D721Med (cell line): Measurements from ENCODE around the gene ANAPC5.
"Not testable (repeated sequence)": the region's sequence is repeated elsewhere in the genome, so short reads cannot be mapped to it uniquely, and the experiment has no call there.

Experiments used
- DNase-seq: peaks from one replicate; pipeline ENCODE4 v3.0.0; 2011; ENCODE audit warnings: low spot score; ENCODE audit not compliant: insufficient read length
- FAIRE-seq: peaks from 2 replicates; lab custom pipeline; 2011; peaks lifted over from hg19 to GRCh38; lab: Jason Lieb, UNC
- TF ChIP-seq, protein P1 (sequence below): IDR thresholded peaks from 2 replicates; pipeline ENCODE4 v1.5.1; 2012; ENCODE audit warnings: mild to moderate bottlenecking, control low read depth; ENCODE audit not compliant: insufficient read depth; ENCODE audit errors: missing control alignments

The ANAPC5 gene

DNA sequence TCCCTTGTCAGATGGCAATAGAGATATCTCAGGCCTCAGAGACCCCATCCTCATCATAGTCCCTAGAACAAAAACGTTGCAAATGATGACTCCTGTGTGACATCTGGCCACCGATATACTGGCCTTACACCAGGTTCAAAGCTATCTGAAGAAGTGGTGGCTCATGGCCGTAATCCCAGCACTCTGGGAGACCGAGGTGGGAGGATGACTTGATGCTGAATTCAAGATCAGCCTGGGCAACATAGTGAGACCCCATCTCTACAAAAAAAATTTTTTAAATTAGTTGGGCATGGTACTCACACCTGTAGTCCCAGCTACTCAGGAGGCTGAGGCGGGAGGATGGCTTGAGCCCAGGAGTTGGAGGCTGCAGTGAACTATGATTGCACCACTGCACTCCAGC, 68.8 kb downstream of the ANAPC5 start:
- TF ChIP-seq, protein P1, sequence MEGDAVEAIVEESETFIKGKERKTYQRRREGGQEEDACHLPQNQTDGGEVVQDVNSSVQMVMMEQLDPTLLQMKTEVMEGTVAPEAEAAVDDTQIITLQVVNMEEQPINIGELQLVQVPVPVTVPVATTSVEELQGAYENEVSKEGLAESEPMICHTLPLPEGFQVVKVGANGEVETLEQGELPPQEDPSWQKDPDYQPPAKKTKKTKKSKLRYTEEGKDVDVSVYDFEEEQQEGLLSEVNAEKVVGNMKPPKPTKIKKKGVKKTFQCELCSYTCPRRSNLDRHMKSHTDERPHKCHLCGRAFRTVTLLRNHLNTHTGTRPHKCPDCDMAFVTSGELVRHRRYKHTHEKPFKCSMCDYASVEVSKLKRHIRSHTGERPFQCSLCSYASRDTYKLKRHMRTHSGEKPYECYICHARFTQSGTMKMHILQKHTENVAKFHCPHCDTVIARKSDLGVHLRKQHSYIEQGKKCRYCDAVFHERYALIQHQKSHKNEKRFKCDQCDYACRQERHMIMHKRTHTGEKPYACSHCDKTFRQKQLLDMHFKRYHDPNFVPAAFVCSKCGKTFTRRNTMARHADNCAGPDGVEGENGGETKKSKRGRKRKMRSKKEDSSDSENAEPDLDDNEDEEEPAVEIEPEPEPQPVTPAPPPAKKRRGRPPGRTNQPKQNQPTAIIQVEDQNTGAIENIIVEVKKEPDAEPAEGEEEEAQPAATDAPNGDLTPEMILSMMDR, result no peak
- no peak for DNase-seq
- no peak for FAIRE-seq

DNA sequence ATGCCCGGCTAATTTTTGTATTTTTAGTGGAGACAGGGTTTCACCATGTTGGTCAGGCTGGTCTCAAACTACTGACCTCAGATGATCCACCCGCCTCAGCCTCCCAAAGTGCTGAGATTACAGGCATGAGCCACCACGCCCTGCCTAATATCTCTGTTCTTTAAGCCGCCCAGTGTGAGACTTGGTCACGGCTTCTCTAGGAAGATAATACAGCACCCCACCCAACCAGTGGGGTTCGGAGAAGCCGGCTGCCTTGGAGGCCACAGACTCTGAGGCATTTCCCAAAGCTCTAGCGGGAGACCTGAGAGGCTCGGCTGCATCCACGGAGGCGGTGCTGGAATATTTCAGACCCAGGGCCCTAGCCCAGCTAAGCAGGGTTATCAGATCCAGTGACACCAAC, 69.3 kb downstream of the ANAPC5 start:
- DNase-seq, result not testable (repeated sequence)

DNA sequence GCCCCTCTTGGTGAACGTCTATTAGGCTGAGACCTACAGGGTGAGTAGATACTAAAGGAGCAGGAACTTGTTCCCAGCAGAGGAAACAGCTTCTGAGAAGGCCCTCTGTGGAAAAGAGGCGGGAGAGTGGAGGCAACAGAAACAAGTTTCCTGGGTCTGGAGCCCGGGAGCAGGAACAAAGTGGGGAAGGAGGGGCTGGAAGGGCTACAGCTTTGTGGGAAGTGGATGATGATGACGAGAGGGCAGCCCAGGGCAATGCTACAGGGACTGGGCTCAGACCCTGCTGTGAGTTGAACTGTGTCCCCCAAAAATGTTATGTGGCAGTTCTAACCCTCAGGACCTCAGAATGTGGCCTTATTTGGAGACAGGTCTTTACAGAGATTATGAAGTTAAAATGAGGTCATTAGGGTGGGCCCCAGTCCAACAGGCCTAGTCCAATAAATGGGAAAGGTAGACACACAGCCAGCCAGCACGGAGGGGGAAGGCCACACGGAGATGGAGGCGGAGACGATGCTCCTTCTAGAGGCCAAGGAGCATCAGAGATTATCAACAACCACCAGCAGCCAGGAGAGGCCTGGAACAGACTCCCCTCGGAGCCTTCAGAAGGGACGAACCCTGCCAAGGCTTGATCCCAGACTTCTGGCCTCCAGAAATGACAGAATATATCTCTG, 70.0 kb downstream of the ANAPC5 start:
- TF ChIP-seq, protein P1, result no peak
- FAIRE-seq (no peak), DNase-seq (no peak)

More for the DNA sequence above, 69.3 kb downstream of the ANAPC5 start:
- FAIRE-seq, result not testable (repeated sequence)

DNA sequence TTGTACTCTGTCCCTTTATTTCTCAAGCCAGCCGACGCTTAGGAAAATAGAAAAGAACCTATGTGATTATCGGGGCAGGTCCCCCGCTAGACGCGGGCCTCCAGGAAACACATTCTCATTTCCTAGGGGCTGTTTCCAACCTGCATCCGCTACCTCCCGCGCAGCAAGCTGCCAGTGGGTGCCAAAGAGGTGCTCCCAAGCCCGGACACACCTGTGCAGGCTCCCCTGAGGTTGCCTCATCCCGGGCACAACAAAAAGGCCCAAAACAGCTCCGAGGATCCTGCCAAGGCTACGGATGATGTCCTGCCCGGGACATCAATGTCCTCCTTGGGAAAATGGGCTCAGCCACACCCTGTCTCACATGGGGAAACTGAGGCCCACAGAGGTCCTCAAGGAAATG, 71.1 kb downstream of the ANAPC5 start:
- DNase-seq, FAIRE-seq: not testable (repeated sequence)

DNA sequence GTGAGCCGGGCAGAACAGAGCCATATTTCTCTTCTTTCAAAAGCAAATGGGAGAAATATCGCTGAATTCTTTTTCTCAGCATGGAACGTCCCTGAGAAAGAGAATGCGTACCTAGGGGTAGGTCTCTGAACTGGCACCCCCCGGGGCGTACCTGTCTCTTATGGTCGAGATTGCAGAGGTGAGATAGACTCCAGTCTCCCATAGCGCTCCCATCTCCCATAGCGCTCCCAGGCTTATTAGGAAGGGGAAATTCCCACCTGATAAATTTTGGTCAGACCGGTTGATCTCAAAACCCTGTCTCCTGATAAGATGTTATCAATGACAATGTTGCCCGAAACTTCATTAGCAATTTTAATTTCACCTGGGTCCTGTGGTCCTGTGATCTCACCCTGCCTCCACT, 71.7 kb downstream of the ANAPC5 start:
- not testable (repeated sequence) for FAIRE-seq, DNase-seq

DNA sequence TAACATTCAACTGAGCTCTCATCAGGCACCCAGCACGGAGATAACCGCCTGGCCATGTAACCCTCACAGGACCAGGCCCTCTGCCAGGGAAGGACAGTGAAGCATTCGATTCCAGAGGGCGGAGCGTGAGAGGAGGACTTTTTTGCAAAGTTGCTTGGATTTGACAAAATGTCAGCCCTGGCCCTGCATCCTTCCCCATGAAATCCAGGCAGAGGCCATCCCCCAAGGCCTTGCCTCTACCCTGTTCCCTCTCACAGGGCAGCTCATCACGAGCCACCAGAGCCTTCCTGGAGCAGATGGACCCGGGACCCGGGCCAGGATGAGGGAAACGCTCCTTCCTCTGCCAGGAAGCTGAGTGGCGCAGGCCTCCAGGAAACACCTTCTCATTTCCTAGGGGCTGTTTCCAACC, 72.7 kb downstream of the ANAPC5 start:
- TF ChIP-seq, protein P1, result no peak
- DNase-seq (no peak), FAIRE-seq (no peak)

DNA sequence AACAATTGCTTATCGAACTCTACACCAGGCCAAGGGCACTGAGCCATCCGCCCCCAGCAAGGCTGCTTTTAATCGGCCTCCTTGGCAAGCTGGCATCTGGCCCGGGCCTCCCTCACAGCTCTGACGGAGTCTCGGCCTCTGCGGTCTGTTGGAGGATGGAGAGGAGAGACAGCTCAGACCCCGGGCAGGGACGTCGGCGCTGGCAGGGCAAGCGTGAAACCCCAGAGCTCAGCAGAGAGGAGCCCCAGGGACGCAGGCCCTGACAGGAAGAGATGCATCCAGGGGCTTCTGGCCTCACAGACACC, 73.2 kb downstream of the ANAPC5 start:
- TF ChIP-seq, protein P1, result no peak
- DNase-seq (no peak), FAIRE-seq (no peak)

DNA sequence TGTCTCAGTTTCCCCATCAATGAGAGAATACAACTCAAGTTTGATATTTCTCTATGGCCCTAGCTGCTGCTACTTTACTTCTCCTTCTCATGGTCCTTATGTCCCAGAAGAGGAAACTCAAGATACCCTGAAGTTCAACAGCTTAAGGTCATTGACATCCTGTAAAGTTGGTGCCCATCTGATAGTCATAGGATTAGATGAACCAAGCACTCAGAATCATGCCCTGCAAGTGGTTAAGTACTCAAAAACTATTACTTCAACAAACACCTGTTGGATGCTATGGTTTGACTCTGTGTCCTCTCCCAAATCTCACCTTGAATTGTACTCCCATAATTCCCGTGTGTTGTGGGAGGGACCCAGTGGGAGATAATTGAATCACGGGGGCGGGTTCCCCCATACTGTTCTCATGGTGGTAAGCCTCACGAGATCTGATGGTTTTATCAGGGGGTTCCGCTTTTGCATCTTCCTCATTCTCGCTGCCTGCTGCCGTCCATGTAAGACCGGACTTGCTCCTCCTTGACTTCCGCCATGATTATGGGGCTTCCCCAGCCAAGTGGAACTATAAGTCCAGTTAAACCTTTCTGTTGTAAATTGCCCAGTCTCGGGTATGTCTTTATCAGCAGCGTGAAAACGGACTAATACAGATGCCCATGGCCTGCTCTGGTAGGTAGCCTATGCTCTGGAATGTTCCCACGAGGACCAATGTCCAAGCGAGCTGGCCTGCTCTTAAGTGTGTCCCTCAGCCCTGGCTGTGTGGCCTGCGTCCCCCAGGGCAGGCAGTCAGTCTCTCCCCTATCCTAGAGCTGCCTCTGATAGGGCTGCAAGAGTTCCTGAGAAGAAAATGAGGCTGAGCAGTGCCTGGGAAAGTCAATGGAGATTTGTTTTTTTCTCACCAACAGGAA, 73.8 kb downstream of the ANAPC5 start:
- DNase-seq (no peak), FAIRE-seq (no peak)
- TF ChIP-seq, protein P1, result no peak
